ENCODE results near the gene NKD1.

The NKD1 gene

DNA sequence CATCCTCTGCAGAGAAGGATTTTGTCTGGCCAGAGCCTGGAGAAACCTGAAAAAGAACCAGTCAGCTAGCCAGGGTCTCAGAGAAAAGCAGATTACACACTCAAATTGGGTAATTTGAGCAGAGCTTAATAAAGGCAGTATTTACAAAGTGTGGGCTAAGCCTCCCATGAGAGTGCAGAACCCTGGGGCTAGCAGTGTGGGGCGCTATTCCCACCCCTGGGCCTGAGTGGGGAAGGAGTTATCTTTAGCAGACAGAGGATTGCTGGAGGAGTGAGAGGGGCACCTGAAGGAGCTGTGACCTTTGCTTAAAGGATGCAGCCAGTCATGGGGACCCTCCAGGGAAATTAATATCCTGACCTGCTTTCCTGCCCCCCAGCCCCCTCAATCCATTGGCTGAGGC is 86.8 kb downstream of the NKD1 start:
- no peak for DNase-seq

DNA sequence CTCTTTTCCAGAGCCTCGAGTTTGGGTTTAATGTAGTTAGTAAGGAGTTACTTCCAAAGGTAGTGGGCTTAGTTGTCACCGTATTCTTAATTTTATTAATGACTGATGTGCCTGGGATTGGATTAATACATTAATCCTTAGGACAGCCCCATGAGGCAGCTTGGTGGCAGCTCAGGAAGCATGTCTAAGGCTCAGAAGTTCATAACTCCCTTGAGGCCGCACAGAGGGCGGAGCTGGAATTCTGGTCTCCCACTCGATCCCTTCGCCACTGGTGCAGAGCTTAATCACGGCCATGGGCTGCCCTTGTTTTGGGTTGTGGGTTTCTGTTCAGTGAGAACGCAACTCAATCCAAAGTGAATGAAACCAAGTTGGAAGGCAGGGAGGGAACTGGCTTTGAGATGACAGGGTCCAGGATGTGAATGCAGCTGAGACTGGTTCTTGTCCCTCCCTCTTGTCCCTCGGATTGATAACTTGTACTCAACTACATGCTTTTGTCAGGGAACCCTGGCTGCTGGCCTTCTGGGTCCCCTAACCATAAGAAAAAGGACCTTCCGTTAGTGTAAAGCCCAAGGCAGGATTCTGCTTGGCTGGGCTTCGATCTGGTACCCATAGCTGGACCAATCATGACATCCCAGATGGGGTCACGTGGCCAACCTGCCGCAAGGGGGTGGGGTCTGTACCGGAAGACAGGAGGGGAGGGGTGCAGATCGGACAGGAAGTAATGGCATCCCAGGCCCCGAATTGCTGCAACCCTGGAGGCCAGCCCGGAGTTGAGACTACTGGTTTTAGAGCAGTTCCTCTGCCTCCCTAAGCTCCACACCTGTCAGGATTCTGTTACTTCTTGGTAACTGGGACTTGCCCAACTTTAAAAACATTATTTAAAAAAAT is 87.6 kb downstream of the NKD1 start:
- DNase-seq: peak; percentile 35

DNA sequence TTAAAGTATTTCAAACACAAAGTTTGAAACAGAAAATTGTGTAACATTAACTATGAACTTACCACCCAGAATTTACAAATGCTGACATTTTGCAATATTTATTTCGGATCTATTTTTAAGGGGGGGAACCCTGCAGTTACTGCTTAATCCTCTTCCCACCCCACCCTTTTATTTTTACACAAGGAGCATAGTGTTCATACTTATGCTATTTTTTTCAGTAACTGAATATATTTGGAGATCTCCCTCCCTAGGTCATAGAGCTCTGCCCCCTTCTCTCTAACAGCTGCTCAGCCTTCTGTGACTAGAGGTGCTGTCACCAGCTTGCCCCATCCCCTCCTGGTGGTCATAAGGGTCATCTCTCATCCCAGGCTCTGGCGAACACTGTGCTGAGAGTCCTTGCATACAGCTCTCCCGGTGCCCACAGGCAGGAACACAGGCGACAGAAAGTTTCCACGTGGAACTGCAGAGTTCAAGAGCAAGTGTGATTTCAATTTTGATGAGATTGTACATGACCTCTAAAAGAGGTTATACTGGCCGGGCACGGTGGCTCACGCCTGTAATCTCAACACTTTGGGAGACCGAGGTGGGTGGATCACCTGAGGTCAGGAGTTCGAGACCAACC is 88.7 kb downstream of the NKD1 start:
- DNase-seq: no peak

DNA sequence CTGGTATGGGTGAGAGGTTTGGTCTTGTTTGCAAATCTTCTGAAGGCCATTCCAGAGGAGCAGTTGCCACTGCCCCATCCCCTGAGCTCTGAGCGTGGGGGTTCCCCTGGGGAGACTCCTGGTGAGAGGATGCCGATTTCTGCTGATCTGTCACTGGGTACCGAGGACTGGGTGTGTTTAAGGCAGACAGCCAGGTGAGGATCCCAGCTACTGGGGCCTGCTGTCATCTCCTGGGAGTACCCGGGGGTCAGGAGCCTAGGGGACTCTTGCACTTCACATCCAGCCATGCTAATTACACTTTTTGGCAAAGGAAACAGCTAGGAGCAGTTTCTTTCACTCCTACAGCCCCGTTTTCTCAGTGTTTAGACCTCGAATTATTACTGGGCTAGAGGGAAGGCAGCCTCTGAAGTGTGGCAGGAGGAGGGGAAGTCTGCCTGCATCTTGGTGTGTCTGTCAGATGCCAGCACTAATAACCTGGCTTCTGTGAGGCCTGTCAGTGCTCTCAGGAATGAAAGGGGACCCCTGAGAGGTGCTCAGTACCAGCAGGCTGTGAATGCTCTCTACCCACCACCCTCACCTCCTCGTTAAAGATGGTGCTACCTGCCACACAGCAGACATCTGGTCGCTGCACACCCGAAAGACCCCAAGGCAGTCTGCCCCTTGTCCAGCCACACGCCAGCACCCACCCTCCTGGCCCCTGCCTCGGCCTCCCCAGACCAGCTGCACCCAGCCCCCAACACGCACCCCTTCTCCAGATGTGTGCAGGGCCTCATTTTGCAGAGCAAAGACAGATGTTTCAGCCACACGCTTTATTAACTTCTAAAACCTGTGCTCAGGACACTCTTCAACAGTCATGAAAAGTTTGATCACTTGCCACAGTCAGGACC is 89.8 kb downstream of the NKD1 start:
- DNase-seq: no peak

DNA sequence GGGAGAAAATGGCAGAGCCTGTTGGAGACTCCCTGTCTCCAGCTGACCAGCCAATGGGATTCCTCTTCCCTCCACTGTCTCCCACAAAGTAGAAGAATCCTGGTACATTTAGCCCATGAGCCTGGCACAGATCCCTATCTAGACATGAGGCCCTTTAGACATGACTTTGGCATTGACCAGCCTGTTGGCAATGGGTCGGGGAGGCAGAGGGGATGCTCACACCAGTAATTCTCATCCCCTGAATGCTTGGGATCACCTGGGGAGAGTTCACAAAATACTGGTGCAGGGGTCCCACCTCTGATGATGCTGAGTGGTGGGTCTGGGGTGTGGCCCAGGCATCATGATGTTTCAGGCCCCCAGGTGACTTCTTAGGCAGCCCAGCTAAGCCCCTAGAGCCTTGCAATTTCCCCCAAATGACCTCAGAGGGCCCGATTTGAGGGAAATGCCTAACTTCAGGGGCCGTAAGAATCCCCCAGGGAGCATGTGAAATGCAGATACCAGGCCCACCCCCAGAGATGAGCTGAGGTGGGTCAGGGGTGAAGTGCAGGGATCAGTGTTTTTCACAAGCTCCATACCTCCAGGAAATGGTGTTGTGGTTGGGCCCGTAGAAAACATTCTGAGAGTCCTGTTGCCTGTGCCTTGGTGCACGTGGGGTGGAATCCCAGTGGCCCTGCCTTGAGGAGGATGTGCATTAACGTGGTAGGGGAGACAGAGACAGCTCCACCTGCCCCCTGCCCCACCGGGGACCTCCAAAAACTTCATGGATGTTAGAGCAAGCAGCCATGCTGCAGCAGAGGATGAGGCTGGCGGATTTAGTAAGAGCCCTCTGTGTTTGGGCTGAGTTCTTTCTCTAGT is 90.8 kb downstream of the NKD1 start:
- no peak for DNase-seq

DNA sequence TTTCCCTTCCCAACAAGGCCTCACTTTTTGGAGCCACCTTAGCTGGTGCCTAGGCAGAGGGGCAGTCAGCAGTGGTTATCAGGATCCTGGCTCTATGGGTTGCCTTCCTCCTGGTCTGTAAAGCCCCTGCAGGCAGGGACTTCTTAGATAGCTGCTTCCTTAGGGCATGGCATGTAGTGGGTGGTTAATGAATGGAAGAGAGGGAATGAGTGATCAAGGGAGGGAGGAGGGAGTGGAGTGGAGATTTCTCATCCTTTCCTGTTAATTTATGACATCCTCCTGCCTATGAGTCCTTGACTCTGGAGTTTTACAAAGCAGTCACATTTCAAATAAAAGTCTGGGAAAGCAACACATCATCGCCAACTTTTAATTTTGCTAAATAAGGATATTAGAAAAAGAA is 92.2 kb downstream of the NKD1 start:
- DNase-seq: no peak

DNA sequence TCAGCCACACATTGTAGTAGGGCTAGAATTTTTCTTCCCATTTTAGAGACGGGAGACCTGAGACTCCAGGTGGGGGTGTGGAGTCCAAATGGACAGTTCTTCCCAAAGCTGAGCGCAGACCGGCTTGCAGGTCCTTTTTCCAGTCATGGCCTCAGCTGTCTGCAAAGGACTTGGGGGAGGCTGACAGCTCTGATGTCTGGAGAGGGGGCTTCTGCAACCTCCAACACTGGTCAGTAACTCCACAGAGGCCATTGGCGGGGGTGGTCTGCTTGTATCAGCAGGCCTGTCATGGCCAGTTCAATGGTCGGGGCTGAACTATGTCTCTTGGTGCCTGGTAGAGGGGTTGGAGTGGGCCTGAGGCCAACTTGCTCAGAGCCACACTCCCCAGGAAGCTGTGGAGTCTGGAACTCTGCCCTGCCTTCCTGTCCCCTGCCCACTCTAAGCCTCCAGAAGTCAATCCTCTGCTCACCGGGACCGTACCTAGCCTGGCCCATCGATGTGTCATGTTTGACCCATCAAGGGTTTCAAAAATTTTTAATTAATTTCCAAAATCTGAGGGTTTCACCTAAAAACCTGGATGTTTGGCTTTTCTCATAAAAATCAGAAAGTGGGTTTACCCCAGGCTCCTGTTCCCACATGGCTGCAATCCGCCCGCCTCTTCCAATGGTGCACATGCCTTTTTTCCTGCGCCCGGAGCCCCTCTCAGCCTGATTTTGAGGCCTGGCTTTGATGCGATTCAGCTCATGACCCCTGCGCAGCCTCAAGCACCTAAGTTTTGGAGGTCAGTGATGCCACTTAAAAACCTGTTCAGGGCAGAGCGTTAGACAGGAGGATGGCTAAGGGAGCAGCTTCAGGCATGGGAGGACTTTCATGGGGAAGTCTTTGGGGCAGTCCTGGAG is 93.0 kb downstream of the NKD1 start:
- DNase-seq: no peak

DNA sequence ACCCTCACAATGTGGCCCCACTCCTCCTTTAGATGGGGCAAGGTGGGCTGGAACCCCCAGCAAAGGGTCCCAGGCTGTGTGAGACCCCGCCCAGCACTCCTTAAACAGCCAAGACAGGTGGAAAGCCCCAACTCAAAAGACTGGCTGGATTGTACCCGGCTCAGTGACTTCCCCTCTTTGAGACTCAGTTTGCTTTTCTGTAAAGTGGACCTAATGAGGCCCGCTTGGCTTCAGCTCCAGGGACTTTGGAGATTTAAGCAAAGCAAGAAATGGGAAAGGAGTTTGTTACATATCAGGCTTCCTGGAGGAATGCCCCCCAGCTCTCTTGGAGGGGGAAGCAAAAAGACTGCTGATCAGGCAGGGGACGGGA is 93.6 kb downstream of the NKD1 start:
- no peak for DNase-seq

DNA sequence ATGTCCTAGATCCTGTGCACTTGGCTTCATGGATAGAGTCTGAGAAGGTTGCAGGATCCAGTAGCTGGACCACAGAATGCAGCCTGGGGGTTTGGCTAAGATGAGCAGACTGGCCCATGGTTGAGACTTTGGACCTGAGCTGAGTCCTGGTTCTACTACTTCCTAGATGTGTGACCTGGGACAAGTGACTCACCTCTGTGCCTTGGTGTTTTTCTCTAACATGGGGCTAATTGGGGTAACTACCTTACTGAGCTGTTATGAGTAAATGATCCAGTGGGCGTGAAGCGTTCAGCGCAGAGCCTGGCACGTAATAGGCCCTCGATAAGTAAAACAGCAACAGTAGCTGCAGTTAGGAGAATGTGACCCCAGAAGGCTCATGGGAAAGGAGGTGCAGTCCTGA is 94.2 kb downstream of the NKD1 start:
- no peak for DNase-seq

DNA sequence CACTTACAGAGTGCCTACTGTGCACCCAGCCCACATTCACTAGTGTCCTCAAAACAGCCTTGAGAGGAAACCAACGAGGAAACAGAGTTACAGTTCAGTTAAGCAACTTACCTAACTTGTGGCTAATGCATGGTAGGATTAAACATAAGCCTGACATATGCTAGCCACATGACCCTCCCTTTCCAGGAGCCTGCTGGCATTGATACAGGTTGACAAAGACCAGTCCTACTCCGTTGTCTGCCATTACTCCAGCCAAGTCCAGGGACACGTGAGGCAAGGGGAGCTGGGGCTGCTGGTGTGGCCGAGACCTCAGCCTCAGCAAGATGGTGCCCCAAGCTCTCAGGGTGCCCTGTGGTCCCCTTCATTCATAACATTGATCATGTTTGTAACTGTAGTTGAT is 95.0 kb downstream of the NKD1 start:
- no peak for DNase-seq

DNA sequence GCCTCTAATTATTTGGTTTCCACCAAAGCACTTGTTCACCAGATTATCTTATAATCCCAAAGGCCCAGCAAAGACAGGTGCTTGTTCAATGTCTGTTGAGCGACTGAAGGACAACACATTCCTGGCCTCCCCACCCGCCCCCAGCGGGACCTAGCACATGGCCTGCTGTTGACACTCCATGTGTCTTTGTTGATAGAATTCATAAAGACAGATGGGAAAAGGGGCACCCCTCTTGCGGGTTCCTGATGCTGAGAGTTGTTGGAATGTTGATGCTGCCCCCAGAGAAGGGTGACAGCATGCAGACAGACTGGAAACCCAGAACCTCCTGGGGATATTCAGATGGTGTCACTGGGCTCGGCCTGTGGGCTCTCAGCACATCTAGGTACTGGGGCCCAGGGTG is 96.0 kb downstream of the NKD1 start:
- DNase-seq: no peak

DNA sequence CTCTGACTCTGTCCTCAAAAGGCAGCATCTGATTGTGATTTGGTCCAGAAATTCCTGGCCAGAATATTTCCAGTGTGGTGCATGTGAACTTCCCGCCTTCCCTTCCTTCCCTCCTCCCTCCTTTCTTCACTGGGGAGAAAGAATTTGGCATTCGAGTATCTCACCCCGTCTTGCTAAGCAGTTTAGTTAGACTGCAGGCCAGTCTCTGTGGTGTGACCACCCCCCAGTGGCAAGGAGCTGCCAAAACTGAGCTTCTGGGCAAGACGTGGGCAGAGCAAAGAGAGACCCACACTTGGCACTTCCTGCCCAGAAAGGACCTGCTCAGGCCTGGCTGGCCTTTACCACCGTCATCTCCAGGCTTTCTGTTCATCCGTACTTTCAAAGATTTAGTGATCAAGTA is 96.5 kb downstream of the NKD1 start:
- DNase-seq: peak; percentile 25

DNA sequence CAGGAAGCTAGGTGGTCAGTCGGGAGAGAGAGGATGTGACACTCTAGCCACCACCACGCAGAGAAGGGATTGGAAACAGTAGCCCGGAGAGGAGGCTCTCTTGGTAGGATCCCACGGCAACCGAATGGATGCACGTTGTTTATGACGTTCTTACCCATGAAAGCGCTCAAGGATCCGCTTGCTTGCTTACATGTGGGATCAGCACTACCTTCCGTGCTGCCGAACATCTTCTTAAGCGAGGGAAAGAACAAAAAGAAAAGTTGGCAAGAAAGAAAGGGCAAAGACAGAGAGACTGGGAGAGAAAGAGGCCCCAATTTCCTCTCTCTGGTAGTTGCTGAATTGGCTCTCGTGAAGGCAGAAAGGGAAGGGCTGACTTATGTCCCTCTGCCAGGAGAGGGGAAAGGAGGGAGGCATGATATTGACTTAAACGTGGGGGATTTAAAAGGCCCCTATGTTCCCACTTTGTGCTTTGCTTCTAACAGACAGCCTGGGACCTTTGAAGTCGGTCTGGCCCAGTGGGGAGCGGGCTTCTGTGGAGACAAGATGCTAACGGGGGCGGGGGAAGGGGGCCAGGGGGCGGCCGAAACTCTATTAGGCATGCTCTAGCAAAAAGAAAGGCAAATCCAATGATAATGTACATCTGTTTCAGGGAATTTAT is 97.5 kb downstream of the NKD1 start:
- DNase-seq: no peak

DNA sequence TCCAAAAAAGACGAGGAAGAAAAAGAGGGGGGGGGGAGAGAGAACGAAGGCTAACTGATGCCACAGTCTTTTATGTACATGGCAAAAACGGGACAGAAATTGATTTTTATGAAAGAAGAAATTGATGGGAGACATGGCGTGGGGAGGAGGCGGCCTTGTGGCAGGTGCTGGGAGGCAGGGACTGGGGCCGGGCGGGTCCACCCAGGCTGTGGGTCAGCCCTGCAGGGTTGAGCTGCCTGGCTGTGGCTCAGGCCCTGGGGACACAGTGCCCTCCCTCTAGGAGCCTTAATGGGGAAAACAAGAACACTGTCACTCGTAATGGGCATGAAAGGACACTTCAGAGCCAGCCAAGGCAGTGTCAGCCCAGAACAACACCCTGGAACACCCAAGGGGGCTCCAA is 98.1 kb downstream of the NKD1 start:
- no peak for DNase-seq

DNA sequence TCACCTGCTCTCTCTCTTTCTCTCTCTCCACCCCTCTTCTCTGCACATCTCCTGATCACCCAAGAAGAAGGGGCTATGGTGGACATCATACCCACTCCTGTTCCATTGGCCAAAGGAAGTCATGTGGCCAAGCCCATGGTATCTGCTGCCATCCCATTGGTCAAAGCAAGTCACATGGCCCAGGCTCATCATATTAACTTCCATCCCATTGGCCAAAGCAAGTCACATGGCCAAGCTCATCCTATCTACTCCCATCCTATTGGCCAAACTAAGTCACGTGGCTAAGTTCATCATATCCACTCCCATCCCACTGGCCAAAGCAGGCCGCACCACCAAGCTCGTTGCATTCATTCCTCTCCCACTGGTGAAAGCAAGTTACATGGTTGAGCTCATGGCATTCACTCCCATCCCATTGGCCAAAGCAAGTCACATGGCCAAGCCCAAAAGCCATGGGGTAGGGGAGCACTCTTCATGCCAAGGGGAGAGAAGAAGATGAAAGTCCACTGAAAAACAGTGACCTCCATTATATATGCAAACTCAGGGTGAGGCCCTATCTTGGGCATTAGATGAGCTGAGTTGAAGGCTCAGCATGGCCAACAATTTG is 103.7 kb downstream of the NKD1 start:
- no peak for DNase-seq

DNA sequence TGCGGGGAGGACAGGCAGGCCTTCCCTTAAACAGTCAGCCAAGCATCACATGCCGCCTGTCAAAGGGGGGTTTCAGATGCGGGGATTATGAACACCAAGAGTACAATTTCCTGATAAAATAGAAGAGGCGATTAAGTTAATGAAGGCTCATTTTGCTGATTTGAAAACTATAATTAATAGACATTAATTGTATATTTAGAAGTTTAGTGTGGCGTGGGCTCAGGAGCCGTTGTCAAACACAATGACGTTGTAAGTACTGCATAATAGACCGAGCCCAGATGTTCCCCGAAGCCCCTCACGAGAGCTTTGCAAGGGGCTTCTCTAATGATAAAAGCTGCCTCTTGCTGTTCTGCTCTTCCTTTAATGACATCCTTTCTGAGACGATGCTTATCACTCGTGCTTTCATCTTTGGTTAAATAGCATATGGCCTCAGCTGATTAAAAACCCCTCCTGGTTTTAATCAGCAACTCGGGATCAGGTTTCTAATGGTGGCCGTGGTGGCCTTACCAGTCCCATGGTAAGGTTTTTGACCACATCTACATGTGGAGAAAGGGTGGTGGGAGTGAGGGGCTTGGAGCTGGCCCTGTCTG is 104.7 kb downstream of the NKD1 start:
- no peak for DNase-seq

DNA sequence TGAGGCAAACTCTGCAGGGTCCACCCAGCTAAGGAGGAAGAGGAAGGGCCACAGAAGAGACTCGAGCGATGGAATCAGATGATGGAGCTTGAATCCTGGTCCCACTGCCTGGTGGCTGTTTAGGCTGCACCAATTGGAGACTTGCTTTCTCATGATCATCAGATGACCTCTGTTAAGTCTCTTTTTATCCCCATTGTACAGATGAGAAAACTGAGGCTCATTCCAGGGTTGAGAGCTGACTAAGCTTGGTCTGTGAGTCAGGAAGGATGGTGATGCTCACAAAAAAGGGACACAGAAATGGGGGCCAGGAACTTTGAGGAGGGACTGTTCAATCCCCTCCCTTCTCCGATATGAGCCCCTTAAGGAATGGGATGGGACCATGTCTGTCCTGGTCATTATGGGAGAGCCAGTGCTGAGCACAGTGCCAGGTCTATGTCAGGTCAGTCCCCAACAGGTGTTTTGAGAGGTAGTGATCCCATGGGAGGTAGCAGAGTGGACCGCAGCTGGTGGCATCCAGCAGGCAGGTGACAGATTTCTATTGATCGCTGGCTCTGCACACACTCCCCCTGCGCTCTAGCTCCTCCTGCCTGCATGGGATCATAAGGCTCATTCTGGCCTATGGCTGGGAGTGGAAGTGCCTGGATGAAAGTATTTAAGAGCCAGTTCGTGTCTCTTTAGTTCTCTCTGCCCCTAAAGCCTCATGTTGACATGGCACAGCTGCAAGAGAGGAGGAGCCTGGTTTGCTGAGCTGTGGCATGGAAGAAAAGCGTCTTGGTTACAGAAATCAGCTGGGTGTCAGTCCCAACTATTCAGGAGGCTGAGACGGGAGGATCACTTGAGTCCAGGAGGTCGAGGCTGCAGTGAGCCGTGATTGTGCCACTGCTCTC is 105.7 kb downstream of the NKD1 start:
- DNase-seq: no peak

DNA sequence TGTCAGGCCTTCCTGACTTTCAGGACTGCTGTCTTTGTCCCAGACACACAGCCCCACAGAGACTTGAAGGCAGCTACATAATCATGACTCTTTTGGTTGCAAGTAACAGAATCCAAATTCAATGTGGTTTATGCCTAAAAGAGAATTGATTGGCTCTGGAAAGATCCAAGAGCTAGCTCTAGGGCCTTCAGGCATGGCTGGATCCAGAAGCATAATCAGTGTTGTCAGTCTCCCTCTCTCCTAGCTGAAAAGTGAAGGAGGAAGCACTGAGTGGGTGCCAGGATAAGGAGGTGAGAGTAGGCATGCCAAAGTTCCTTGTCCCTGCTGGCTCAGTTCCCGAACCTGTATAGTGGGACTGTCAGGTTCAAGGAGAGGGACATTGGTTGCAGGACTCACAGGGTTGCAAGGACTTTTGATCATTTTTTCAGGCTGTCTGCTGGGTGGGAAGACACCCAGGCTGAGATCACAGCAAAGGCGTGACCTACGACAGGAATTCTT is 107.4 kb downstream of the NKD1 start:
- DNase-seq: no peak

DNA sequence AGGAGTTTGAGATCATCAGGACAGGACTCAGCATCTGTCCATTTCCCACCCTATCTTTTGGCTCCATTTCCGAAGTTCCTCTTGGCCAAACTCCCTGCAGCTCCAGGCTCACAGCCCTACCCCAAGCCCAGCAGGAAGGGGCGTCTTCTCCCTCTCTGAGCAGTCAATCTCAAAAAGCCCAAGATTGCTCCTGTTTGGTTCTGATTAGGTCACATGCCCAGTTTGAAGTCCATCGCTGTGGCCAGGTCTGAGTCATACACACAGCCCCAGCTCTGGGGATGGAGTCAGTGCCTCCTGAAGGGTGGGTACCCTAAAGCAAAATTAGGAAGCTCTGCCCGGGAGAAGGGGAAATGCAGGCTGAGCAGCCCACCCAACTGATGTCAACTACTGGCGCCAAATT is 109.0 kb downstream of the NKD1 start:
- no peak for DNase-seq
